MG63 (cell line): ENCODE measurements around the gene PLD1. TPM values are rescaled to one million over a fixed set of nuclear protein-coding genes. Genes with fewer than 3 reads are reported as not detected.
"Not testable (repeated sequence)": the region's sequence is repeated elsewhere in the genome, so short reads cannot be mapped to it uniquely, and the experiment has no call there.

Experiments
- DNase-seq: peaks from one replicate; pipeline ENCODE4 v3.0.0-alpha.2; 2020
- H3K27me3 ChIP-seq: fragments of 250-450 bp; sonication (Bioruptor Pico); 2 replicates; pipeline ENCODE4 v1.5.1; 2020; ENCODE audit warnings: mild to moderate bottlenecking, moderate library complexity
- H3K36me3 ChIP-seq: fragments of 250-450 bp; sonication (Bioruptor Pico); 2 replicates; pipeline ENCODE4 v1.5.1; 2020; ENCODE audit warnings: mild to moderate bottlenecking, moderate library complexity
- H3K4me3 ChIP-seq: fragments of 250-450 bp; sonication (Bioruptor Pico); 2 replicates; pipeline ENCODE4 v1.5.1; 2020; ENCODE audit warnings: mild to moderate bottlenecking, moderate library complexity
- H3K9me3 ChIP-seq: fragments of 250-450 bp; sonication (Bioruptor Pico); 2 replicates; pipeline ENCODE4 v1.5.1; 2020; ENCODE audit warnings: mild to moderate bottlenecking, moderate library complexity
- total RNA-seq: library from RNA; depleted of rRNA; stranded (reverse); fragments of >200 nt; shearing (Covaris generic); gene quantifications from 2 replicates; pipeline ENCODE4 v1.2.3, GENCODE V29; 2014; ENCODE audit warnings: low replicate concordance

Gene PLD1
- total RNA-seq, 1 experiment from 2014 or later, result 3.2 TPM

- Histone ChIP-seq H3K27me3 (peaks cover 8% of the 10 kb centered on the region), H3K36me3 (no peaks in the 10 kb centered on the region), H3K9me3 (no peaks in the 10 kb centered on the region), H3K4me3 (no peak overlapping the region)
- DNase-seq, result no peak
Observed at GRCh38 chr3:171569571-171570132, 240.6 kb downstream of the PLD1 start.

GRCh38 chr3:171568766-171569165 lies 241.5 kb downstream of the PLD1 start:
- H3K36me3 ChIP-seq, result no peaks in the 10 kb centered on the region
- H3K4me3 ChIP-seq, result no peak overlapping the region
- peaks cover 8% of the 10 kb centered on the region for H3K27me3 ChIP-seq
- no peaks in the 10 kb centered on the region for H3K9me3 ChIP-seq
- no peak for DNase-seq

GRCh38 chr3:171566803-171567422 lies 243.4 kb downstream of the PLD1 start:
- no peak for DNase-seq

GRCh38 chr3:171565481-171566058 lies 244.7 kb downstream of the PLD1 start:
- Histone ChIP-seq H3K36me3 (no peaks in the 10 kb centered on the region), H3K4me3 (no peak overlapping the region), H3K27me3 (no peaks in the 10 kb centered on the region), H3K9me3 (no peaks in the 10 kb centered on the region)
- no peak for DNase-seq

More at GRCh38 chr3:171566803-171567422, 243.4 kb downstream of the PLD1 start:
- H3K4me3 ChIP-seq, result no peak overlapping the region
- no peaks in the 10 kb centered on the region for H3K9me3 ChIP-seq
- H3K36me3 ChIP-seq, result no peaks in the 10 kb centered on the region
- H3K27me3 ChIP-seq, result peaks cover 5% of the 10 kb centered on the region

- H3K9me3 ChIP-seq, result no peaks in the 10 kb centered on the region
- DNase-seq, result no peak
- H3K4me3 ChIP-seq, result no peak overlapping the region
- H3K27me3 ChIP-seq, result no peaks in the 10 kb centered on the region
- no peaks in the 10 kb centered on the region for H3K36me3 ChIP-seq
Observed at GRCh38 chr3:171564748-171565480, 245.4 kb downstream of the PLD1 start.

GRCh38 chr3:171563298-171563697 lies 247.0 kb downstream of the PLD1 start:
- Histone ChIP-seq H3K4me3 (no peak overlapping the region), H3K36me3 (no peaks in the 10 kb centered on the region), H3K9me3 (no peaks in the 10 kb centered on the region), H3K27me3 (no peaks in the 10 kb centered on the region)
- no peak for DNase-seq

- H3K36me3 ChIP-seq, DNase-seq, H3K9me3 ChIP-seq, H3K4me3 ChIP-seq, H3K27me3 ChIP-seq: not testable (repeated sequence)
Observed at GRCh38 chr3:171562459-171562858, 247.8 kb downstream of the PLD1 start.

- DNase-seq, result no peak
- Histone ChIP-seq H3K4me3 (no peak overlapping the region), H3K9me3 (no peaks in the 10 kb centered on the region), H3K36me3 (no peaks in the 10 kb centered on the region), H3K27me3 (no peaks in the 10 kb centered on the region)
Observed at GRCh38 chr3:171561596-171562323, 248.5 kb downstream of the PLD1 start.

GRCh38 chr3:171559586-171559985 lies 250.7 kb downstream of the PLD1 start:
- H3K4me3 ChIP-seq, result no peak overlapping the region
- DNase-seq, result no peak
- no peaks in the 10 kb centered on the region for H3K9me3 ChIP-seq
- H3K36me3 ChIP-seq, result no peaks in the 10 kb centered on the region
- no peaks in the 10 kb centered on the region for H3K27me3 ChIP-seq

- no peak for DNase-seq
Observed at GRCh38 chr3:171558188-171558696, 252.0 kb downstream of the PLD1 start.

GRCh38 chr3:171557173-171557572 lies 253.1 kb downstream of the PLD1 start:
- no peak for DNase-seq
- H3K4me3 ChIP-seq, result no peak overlapping the region

More at GRCh38 chr3:171558188-171558696, 252.0 kb downstream of the PLD1 start:
- Histone ChIP-seq H3K4me3 (no peak overlapping the region), H3K27me3 (no peaks in the 10 kb centered on the region), H3K9me3 (no peaks in the 10 kb centered on the region), H3K36me3 (no peaks in the 10 kb centered on the region)

GRCh38 chr3:171556574-171557145 lies 253.6 kb downstream of the PLD1 start:
- Histone ChIP-seq H3K4me3 (no peak overlapping the region), H3K27me3 (no peaks in the 10 kb centered on the region), H3K36me3 (no peaks in the 10 kb centered on the region), H3K9me3 (no peaks in the 10 kb centered on the region)
- no peak for DNase-seq

More at GRCh38 chr3:171557173-171557572, 253.1 kb downstream of the PLD1 start:
- H3K27me3 ChIP-seq, result no peaks in the 10 kb centered on the region
- no peaks in the 10 kb centered on the region for H3K36me3 ChIP-seq
- H3K9me3 ChIP-seq, result no peaks in the 10 kb centered on the region

- DNase-seq, result no peak
- Histone ChIP-seq H3K9me3 (no peaks in the 10 kb centered on the region), H3K27me3 (no peaks in the 10 kb centered on the region), H3K36me3 (no peaks in the 10 kb centered on the region), H3K4me3 (no peak overlapping the region)
Observed at GRCh38 chr3:171556148-171556547, 254.1 kb downstream of the PLD1 start.

- DNase-seq, result no peak
- Histone ChIP-seq H3K4me3 (no peak overlapping the region), H3K27me3 (no peaks in the 10 kb centered on the region), H3K9me3 (no peaks in the 10 kb centered on the region), H3K36me3 (no peaks in the 10 kb centered on the region)
Observed at GRCh38 chr3:171553086-171553485, 257.2 kb downstream of the PLD1 start.

GRCh38 chr3:171552531-171552930 lies 257.8 kb downstream of the PLD1 start:
- no peak overlapping the region for H3K4me3 ChIP-seq
- no peak for DNase-seq
- H3K27me3 ChIP-seq, result no peaks in the 10 kb centered on the region
- H3K9me3 ChIP-seq, result no peaks in the 10 kb centered on the region
- no peaks in the 10 kb centered on the region for H3K36me3 ChIP-seq

- H3K27me3 ChIP-seq, result no peaks in the 10 kb centered on the region
- no peak for DNase-seq
- H3K9me3 ChIP-seq, result no peaks in the 10 kb centered on the region
- no peak overlapping the region for H3K4me3 ChIP-seq
- no peaks in the 10 kb centered on the region for H3K36me3 ChIP-seq
Observed at GRCh38 chr3:171551296-171551695, 259.0 kb downstream of the PLD1 start.
